ENCODE results near the gene SPART.

Gene SPART

DNA sequence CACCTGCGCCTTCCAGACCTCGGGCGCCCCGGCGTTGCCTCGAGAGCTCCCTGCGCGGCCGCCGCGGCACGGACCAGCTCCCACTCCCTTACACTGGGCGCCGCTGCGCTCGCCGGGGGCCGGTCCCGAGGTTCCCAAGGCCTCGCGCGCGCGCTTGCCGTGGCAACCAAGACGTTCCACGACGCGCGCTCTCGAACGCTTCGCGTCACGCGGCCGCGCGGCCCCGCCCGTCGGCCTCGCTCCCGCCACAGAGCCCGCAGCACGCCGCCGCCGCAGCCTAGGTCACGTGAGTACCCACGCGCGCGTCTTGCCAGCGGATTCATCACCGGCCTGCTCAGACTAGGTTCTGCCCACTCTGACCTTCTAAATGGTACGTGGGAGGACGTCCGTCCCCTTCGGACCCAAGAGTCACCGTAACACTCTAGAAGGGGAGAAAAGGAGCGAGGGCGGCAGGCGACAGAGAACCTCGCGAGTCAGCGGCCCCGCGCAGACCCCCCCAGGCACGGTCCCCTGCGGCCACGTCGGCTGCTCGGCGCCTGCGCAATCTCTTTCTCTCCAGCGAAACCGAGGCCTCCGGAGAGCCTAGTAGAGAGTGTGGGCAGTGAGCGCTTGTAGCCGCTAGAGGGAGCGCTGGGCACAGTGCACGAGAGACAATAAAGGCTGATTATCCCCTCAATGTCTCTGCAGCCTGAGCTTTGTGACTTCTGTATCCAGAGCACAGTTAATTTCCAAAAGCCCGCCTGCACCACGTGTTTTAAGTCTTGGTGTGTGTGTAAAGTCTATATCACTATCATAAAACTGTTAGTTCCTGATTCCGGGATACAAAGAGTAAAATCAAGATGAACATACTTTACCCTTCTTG, at the start of gene SPART:
Gene SPART (minus strand): TSS at position 173 of the 862 bp plus-strand sequence. CDS start 10,564 bp downstream, outside the sequence.
- peak; percentile 90 for DNase-seq

DNA sequence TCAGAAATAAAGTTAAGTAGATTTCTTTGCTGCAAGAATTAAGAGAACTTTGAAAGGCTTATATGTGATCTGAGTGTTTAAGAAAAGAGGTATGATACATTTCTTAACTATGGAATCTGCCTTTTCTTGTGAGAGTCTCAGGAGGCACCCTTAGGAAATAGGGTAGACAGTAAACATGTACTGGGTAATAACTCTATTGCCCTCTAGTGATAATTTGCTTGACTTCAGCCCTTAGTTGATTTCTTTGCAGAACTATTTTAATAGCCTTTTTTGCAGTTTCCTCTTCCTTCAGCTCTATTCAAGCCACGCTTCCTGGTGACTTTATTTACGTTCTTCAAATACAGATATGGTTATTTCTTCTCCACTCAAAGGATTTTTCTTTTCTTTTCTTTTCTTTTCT, 49.1 kb upstream of the SPART start:
- DNase-seq: no peak

DNA sequence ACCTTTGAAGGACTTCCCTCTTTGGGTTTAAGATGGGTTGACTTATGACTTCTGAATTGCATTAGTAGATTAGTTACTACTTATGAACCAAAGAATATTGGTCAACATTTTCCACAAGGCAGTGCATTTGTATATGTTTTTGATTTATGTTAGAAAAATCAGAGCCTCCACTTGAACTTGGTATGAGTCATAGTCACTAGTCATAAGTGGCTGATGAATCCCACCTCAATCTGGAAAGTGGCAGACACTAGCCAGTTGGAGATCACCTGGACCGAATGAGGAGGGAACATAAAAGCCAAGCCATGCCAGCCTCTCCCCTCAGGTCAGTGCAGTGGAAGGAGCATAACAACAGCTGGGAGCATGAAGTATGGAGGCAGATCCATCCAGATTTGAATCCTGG, 39.3 kb upstream of the SPART start:
- DNase-seq: no peak

DNA sequence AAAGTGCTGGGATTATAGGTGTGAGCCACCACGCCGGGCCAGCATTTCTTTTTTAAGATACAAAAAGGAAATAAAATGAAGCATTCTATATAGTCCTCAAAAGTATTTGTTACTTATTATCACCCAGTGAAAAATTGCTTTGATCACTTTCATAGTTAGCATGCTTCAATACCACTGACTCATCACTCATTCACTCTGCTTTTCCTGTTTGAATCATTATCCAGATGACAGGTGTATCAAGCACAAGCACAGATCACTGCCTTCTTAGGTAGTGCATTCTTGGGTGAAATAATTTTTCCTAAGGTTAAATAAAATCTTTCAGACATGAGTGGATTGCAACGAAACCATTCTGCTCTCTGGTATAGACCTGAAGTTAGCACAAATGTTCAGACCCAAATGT, 35.8 kb upstream of the SPART start:
- no peak for DNase-seq

DNA sequence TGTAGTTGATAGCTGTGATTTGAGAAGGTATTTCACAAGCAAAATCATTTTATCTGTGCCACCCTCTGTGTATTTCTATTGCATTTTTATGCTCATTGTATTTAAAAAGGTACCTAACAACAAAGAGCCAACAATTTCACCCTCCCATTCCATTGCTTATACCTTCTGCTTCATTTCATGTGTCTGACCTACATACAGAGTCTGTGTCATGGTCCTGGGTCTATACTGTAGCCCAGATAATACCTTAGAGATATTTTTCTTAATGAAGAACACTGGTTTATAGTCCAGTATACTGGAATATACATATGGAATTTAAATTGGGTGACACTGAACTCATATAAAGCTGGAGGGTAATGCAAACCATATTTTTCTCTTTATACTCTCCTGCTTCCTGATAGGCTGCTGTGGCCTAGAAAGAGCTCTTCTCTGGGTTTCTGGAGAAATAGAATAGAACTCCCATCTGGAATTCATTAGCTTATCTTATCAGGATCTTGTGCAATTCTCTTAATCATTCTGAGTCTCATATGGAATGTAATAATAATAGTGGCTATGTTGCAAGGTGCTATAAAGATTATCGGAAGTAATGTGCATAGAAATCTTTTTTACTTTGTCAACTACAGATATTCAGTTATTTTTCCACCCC, 31.8 kb upstream of the SPART start:
- DNase-seq: no peak

DNA sequence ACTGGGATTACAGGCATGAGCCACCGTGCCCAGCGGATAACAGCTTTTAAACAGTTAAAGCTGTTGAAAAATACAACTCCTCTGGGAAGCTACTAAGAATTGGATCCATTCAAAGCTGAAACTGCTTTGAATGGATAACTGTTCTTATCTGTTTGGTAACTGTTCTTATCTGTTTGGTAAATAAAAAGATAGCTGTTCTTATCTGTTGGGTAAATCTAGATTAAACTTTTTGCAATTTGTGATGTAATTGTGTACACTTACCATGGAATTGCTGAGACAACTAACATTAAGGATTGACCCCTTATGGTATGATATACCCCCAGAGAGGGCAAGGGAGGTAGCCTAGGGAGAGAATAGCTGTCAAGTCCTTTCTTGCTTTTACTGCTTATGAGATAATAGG, 27.9 kb upstream of the SPART start:
- no peak for DNase-seq

DNA sequence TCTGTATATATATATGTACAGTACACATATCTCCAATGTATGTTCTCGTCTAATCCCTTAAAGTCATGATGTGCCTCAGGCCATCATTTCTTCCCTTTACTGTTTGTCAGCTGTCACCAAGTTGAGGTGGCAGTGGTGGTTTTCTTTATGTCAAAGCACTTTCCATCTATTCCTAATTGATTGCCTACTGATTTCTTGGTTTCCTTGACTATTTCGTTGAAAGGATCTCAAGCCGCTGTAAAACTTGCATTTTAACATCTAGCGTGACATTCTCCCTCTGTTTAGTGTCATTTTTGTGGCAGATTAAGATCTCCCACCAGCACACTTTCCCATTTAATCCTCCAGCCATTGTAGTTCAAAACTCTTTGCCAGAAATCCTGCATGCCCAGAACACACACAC, 25.0 kb upstream of the SPART start:
- no peak for DNase-seq

DNA sequence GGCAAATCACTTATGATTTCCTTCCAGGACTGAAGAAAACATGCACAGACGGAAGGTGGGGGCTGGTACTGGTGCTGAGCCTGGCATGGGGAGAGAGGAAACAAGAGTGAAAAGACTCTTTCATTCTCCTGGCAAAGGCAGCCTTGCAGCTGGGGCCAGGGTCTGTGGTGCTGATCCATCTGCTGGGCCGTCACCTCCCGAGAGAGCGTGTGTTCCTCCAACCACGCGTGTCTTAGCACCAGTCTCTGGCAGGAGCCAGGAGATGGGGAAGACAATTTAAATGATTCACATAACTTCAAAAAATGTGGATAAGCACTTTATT, 23.9 kb upstream of the SPART start:
- DNase-seq: no peak

DNA sequence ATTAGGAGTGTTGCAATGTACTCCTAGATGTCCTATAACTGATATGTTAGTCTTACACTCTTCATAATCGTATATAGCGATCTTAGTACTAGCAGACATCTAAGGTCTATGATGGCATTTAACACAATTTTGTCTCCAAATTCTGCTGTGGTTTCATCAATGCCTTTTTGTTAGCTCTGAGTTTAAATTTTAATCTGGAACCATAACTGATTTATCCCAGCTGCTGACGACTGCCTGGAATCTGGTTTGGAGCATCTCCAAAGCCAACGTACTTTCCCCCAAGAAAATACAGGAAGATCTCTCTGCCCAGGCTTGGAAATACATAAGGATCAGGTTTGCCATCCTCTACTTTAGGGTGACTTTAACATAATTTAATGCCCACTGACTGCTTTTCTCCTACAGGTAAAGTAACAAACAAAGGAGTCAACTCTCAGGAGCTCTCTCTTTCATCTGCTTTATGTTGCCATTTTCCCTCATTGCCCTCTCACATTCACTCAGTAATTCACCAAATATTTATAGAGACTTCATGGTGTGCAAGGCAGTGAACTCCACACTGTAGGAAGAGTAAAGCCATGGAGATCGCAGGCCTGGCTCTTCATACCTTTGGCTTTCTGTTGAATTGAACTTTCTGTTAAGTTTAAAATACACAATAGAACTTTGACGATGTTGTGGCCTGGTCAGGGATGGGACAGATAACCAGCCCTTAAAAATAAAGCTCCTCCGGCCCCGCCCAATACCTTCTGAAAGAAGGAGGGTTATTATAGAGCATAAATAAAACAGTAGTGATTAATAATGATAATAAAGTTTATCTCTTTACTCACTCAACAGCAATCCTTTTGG, 23.3 kb upstream of the SPART start:
- no peak for DNase-seq

- DNase-seq: no peak
Measured at GRCh38 chr13:36366031-36366430, 19.8 kb upstream of the SPART start.

GRCh38 chr13:36363366-36363863, 17.2 kb upstream of the SPART start:
- no peak for DNase-seq

- no peak for DNase-seq
Measured at GRCh38 chr13:36362914-36363313, 16.7 kb upstream of the SPART start.

- no peak for DNase-seq
Measured at GRCh38 chr13:36362251-36362650, 16.1 kb upstream of the SPART start.

DNA sequence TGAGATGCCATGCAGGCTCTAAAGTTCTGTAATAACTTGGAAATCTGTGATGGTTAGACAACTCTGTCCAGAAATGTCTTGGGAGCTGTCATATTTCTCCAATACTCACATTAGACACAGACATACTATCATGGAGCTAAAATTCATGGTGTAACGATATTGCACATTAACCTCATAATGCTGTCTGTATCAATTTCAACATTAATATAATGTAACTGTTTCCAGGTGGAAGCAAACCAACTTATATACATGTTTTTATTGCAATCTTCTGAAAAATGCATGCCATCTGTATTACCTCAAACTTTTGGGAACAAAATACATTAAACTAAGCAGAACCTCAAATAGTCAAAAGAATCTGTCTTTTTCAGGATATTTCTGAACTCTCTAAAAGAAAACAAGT, 14.7 kb upstream of the SPART start:
- no peak for DNase-seq

GRCh38 chr13:36359301-36359950, 13.2 kb upstream of the SPART start:
- no peak for DNase-seq

GRCh38 chr13:36358175-36358718, 12.1 kb upstream of the SPART start:
- no peak for DNase-seq

GRCh38 chr13:36357692-36358091, 11.5 kb upstream of the SPART start:
- DNase-seq: no peak

DNA sequence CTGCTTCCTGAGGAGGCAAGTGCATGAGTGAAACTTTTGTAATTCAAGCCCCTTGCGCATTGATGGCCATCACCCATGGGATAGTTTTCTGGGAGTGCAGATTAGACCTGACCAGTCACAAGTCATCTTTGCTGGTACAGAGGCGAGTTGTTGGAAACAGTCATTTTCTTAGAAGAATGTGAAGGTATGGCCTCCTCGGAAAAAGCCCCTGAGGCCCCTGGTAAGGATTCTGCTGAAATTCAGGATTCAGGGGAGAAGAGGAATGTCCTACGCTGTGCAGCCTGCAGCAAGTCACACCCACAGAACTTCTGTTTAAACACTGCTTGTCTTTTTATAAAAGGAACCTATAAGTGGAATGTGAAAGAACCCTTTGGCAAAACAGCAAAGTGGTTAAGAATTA, 11.0 kb upstream of the SPART start:
- no peak for DNase-seq

- DNase-seq: no peak
Measured at GRCh38 chr13:36356058-36356457, 9.9 kb upstream of the SPART start.

DNA sequence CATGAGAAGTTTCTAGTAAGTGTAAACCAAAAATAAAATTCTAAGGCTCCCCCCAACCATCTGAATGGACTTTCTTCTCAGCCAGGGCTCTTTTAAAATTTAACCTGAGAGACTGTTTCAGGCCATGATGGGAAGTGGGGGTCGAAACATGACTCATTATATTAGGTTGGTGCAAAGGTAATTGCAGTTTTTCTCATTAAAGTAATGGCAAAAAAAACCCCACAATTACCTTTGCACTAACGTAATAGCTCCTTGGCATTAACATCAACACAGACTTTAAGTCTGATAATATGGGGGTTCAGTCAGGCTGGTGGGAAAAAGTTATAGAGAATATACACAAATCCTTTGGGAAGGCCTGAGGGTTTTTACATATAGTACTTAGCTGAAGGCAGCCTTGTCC, 9.4 kb upstream of the SPART start:
- no peak for DNase-seq

DNA sequence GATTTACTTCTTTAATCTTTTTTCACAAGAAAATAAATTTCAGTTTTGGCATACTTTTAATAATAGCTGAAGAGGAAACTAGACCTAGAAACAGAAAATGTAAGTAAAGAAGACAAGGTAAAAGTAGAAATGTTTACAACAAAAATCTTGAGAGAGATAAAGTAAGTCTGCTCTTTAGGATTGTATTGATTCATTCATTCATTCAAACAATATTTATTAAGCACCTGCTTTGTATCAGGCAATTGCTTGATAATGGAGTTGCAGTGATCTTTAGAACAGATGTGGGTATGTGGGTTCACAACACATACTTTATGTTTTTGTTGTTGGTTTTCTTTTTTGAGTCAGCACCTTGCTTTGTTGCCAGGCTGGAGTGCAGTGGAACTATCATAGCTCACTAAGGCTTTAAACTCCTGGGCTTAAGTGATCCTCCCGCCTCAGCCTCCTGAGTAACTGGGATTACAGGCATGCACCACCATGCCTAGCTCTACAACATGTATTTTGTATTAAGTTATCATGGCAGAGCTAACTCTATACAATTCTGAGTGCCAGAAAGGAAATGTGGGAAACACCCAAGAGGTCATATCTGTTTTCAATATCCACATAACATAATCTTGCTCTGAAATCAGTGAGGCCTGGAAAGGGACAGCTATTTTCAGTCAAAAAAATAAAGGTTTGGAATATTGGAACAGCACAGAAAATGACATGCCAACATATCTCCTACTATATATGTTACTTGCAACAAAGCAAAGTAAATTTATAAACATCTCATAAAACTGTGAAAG, 8.8 kb upstream of the SPART start:
- DNase-seq: no peak

- DNase-seq: no peak
Measured at GRCh38 chr13:36353001-36353400, 6.8 kb upstream of the SPART start.

Measured in CD4-positive, alpha-beta T cell treated with Interleukin-4 for 4 hours (primary cell).